ENCODE results near the gene SLC26A2.
A peak's percentile ranks its signal among the peaks of the same experiment; 100 is the strongest.

SLC26A2 gene

GRCh38 chr5:149960272-149961185, at the start of gene SLC26A2:
Gene SLC26A2 (plus strand): TSS chr5:149960758. CDS start chr5:149977653, 16,895 bp downstream.
- peak; percentile 90 to 95 for DNase-seq

GRCh38 chr5:149911031-149911430, 49.5 kb upstream of the SLC26A2 start:
- no peak for DNase-seq

GRCh38 chr5:149912226-149912871, 48.2 kb upstream of the SLC26A2 start:
- DNase-seq = no peak

- no peak for DNase-seq
Observed at GRCh38 chr5:149913436-149914419, 46.8 kb upstream of the SLC26A2 start.

- DNase-seq = no peak
Observed at GRCh38 chr5:149915392-149916260, 44.9 kb upstream of the SLC26A2 start.

GRCh38 chr5:149916334-149917072, 44.1 kb upstream of the SLC26A2 start:
- DNase-seq = no peak

GRCh38 chr5:149917073-149917676, 43.4 kb upstream of the SLC26A2 start:
- DNase-seq = no peak

- no peak for DNase-seq
Observed at GRCh38 chr5:149921597-149921996, 39.0 kb upstream of the SLC26A2 start.

GRCh38 chr5:149922950-149923349, 37.6 kb upstream of the SLC26A2 start:
- DNase-seq = no peak

GRCh38 chr5:149924486-149924885, 36.1 kb upstream of the SLC26A2 start:
- DNase-seq = no peak

- peak; percentile 7 to 41 for DNase-seq
Observed at GRCh38 chr5:149930043-149930748, 30.4 kb upstream of the SLC26A2 start.

- DNase-seq = no peak
Observed at GRCh38 chr5:149930749-149931574, 29.6 kb upstream of the SLC26A2 start.

GRCh38 chr5:149931992-149932436, 28.5 kb upstream of the SLC26A2 start:
- no peak for DNase-seq

- no peak for DNase-seq
Observed at GRCh38 chr5:149932445-149933350, 27.9 kb upstream of the SLC26A2 start.

- no peak for DNase-seq
Observed at GRCh38 chr5:149935431-149935901, 25.1 kb upstream of the SLC26A2 start.

GRCh38 chr5:149936044-149936699, 24.4 kb upstream of the SLC26A2 start:
- no peak for DNase-seq

GRCh38 chr5:149936700-149937091, 23.9 kb upstream of the SLC26A2 start:
- no peak for DNase-seq

Data from NCI-H446 (cell line).